DND-41 (cell line): ENCODE measurements around the gene RFK.
"Not testable (repeated sequence)": the region's sequence is repeated elsewhere in the genome, so short reads cannot be mapped to it uniquely, and the experiment has no call there.

ENCODE experiments used
- EZH2 ChIP-seq: IDR thresholded peaks from 3 replicates; pipeline ENCODE4 v1.6.1; 2012; ENCODE audit warnings: borderline replicate concordance, low read depth, mild to moderate bottlenecking, moderate library complexity, low read length, inconsistent platforms; ENCODE audit not compliant: severe bottlenecking
- TF ChIP-seq, protein P1 (sequence below): IDR thresholded peaks from 2 replicates; pipeline ENCODE4 v1.5.1; 2012; ENCODE audit warnings: borderline replicate concordance, low read length, moderate library complexity, mild to moderate bottlenecking; ENCODE audit not compliant: poor library complexity, severe bottlenecking; ENCODE audit errors: extremely low read depth

- not testable (repeated sequence) for TF ChIP-seq EZH2
- TF ChIP-seq, protein P1, sequence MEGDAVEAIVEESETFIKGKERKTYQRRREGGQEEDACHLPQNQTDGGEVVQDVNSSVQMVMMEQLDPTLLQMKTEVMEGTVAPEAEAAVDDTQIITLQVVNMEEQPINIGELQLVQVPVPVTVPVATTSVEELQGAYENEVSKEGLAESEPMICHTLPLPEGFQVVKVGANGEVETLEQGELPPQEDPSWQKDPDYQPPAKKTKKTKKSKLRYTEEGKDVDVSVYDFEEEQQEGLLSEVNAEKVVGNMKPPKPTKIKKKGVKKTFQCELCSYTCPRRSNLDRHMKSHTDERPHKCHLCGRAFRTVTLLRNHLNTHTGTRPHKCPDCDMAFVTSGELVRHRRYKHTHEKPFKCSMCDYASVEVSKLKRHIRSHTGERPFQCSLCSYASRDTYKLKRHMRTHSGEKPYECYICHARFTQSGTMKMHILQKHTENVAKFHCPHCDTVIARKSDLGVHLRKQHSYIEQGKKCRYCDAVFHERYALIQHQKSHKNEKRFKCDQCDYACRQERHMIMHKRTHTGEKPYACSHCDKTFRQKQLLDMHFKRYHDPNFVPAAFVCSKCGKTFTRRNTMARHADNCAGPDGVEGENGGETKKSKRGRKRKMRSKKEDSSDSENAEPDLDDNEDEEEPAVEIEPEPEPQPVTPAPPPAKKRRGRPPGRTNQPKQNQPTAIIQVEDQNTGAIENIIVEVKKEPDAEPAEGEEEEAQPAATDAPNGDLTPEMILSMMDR: not testable (repeated sequence)
Observed at GRCh38 chr9:76362332-76363031, 31.7 kb downstream of the RFK start.
